BE2C (cell line): ENCODE measurements around the gene CXCR6.

Experiments
- DNase-seq: peaks from one replicate; pipeline ENCODE4 v3.0.0-alpha.2; 2020
- H3K27me3 ChIP-seq: fragments of 250-450 bp; sonication (Bioruptor Pico); 2 replicates; pipeline ENCODE4 v1.5.1; 2020; ENCODE audit warnings: mild to moderate bottlenecking
- H3K36me3 ChIP-seq: fragments of 250-450 bp; sonication (Bioruptor Pico); 2 replicates; pipeline ENCODE4 v1.5.1; 2020; ENCODE audit warnings: mild to moderate bottlenecking
- H3K4me1 ChIP-seq: fragments of 250-450 bp; sonication (Bioruptor Pico); 2 replicates; pipeline ENCODE4 v1.5.1; 2020
- H3K4me3 ChIP-seq: 2 replicates; pipeline ENCODE4 v1.5.1; 2011; ENCODE audit warnings: low read depth, low read length
- H3K9me3 ChIP-seq: fragments of 250-450 bp; sonication (Bioruptor Pico); 2 replicates; pipeline ENCODE4 v1.5.1; 2020
- TF ChIP-seq, protein P1 (sequence below): IDR thresholded peaks from 2 replicates; pipeline ENCODE4 v1.5.1; 2012; ENCODE audit warnings: mild to moderate bottlenecking, low read depth, low read length

CXCR6 gene

DNA sequence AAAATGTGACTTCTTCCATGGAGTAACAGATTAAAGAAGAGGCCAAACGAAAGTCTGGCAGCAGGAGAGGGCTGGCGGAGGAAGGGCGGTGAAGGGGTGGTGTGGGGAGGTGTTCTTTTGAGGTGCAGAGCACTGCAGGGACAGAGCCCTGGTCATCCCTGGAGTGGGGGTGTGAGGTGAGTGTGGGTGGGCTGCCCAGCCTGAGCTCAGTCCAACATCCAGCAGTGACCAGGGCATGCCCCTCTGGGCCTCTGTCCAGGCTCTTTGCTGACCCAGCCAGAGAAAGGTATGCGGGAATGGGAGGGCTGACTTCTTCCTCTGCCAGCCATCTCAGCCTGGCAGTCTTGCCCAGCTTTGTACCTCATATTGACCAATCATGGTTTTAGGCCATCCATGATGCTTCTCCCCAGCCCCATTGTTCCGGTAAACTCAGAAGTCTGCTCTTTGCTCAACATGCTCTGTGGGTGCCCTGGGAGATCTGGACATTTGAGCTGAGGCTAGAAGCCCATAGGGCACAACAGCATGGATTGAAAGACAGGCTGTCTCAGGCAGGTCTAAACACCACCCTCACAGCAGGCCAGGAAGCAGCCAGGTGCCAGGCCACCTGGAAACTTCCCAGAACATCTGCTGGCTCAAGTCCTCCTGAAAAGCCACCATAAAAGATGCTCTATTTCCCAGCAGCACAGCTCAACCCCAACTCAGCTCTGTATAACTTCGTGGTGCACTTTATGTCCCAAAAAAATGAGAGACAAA, 25.9 kb upstream of the CXCR6 start:
- Histone ChIP-seq H3K9me3 (no peaks in the 10 kb centered on the region), H3K4me1 (no peaks in the 10 kb centered on the region), H3K36me3 (no peaks in the 10 kb centered on the region), H3K27me3 (no peaks in the 10 kb centered on the region), H3K4me3 (no peak overlapping the region)
- no peak for DNase-seq
- TF ChIP-seq, protein P1, sequence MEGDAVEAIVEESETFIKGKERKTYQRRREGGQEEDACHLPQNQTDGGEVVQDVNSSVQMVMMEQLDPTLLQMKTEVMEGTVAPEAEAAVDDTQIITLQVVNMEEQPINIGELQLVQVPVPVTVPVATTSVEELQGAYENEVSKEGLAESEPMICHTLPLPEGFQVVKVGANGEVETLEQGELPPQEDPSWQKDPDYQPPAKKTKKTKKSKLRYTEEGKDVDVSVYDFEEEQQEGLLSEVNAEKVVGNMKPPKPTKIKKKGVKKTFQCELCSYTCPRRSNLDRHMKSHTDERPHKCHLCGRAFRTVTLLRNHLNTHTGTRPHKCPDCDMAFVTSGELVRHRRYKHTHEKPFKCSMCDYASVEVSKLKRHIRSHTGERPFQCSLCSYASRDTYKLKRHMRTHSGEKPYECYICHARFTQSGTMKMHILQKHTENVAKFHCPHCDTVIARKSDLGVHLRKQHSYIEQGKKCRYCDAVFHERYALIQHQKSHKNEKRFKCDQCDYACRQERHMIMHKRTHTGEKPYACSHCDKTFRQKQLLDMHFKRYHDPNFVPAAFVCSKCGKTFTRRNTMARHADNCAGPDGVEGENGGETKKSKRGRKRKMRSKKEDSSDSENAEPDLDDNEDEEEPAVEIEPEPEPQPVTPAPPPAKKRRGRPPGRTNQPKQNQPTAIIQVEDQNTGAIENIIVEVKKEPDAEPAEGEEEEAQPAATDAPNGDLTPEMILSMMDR, result no peak

DNA sequence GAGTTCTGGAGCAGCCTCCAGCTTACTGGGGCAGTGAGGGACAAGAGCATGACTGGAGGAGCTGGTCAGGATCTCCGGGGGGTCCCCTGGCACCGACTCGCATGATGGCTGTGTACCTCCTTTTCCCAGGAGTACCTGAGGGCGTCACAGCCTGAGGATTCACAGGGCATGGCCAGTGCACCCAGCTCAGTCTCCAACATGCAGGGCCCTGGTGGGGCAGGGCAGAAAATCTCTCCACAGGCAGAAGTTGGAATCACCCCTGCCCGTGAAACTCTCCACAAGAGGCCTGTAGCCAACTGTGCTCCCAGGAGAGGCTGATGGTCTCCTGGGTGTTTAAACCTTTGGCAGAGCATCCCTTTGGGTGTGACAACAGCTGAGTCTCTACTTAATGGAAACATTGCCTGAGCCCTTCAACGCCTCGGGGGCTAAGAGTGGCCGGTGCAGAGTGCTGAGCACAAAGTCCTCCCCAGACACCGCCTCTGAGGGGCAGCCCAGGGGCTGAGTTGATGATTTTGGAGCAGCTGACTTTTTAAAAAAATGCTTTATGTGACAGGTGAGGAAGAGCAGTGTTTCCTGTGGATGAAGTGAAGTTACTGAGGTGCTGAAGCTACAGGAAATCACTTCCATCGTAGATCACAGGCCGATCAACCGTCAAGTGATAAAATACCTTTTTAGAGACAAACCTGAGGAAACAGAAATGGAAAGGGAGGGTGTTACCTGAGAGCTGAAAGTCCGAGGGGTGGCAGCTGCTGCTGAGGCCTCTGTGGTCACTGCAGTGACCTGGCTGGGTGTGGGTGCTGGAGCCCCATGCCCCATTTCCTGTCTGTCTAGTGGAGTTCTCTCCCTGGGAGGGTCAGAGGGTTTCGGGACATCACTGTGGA, 21.9 kb upstream of the CXCR6 start:
- DNase-seq, result no peak
- no peaks in the 10 kb centered on the region for H3K27me3 ChIP-seq
- no peak overlapping the region for H3K4me3 ChIP-seq
- H3K4me1 ChIP-seq, result no peaks in the 10 kb centered on the region
- no peaks in the 10 kb centered on the region for H3K36me3 ChIP-seq
- no peaks in the 10 kb centered on the region for H3K9me3 ChIP-seq
- TF ChIP-seq, protein P1, result no peak

DNA sequence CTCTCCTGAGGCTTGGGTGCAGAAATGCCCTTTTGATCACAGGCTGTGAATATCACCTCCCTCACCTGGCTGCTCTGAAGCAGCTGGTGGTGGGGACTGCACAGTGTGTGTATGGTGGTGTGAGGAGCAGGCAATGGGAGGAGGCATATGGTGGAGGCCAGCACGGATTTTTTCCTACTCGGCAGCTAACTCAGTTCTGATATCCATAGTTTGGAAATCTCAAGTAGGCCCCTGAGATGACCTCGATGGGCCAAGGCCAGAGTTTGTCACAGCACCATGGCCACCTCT, 21.3 kb upstream of the CXCR6 start:
- H3K4me3 ChIP-seq, result no peak overlapping the region
- no peak for DNase-seq
- no peaks in the 10 kb centered on the region for H3K4me1 ChIP-seq
- TF ChIP-seq, protein P1, result no peak
- no peaks in the 10 kb centered on the region for H3K36me3 ChIP-seq
- no peaks in the 10 kb centered on the region for H3K27me3 ChIP-seq
- H3K9me3 ChIP-seq, result no peaks in the 10 kb centered on the region

DNA sequence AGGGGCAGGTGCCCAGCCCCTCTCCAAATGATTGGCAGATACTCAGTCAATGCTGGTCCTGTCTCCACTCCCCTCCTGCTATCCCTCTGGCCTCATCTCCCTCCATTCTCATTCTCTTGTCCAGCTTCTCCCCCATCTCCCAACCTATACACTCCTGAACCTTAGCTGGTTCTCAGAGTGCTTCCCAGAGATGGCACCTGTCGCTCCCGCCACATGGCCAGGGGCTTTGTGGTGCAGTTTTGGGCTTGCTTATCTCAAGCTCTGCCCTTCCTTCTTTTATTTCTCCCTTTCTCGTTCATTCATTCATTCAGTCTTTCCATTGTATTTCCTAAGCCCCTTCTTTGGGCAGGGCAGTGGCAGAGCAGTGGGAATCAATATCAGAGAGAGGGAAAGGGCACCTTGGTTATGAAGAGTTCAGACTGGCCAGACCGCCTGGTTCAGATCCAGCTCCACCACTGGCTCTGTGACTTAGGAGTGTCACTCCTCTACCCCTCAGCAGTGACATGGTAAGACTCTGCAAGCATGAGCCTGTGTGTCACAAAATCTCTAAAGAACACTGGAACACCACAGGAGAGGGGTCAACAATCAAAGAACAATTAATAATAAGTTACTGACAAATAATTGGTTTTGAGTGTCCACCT, 20.2 kb upstream of the CXCR6 start:
- DNase-seq, result no peak
- H3K36me3 ChIP-seq, result no peaks in the 10 kb centered on the region
- H3K27me3 ChIP-seq, result no peaks in the 10 kb centered on the region
- H3K4me1 ChIP-seq, result no peaks in the 10 kb centered on the region
- TF ChIP-seq, protein P1, result no peak
- no peaks in the 10 kb centered on the region for H3K9me3 ChIP-seq
- H3K4me3 ChIP-seq, result no peak overlapping the region

DNA sequence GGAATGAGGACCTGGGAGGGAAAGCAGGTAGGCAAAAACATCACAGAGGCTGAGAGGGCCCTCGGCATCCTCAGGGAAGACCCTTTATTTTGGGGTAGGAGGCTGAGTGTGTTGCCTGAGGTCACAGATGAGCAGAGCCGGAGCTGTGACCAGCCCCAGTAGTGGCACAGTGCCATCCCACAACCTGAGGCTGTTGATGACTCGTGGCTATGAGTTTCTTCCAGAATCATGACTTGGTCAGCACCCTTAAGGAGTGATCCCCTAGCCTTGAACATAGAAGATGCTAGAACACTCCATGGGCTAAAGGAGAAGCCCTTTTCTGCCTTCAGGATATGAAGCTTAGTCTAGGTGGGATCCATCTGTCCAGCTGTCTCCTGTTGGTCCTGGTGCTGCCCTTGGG, 19.5 kb upstream of the CXCR6 start:
- TF ChIP-seq, protein P1, result no peak
- Histone ChIP-seq H3K4me3 (no peak overlapping the region), H3K36me3 (no peaks in the 10 kb centered on the region), H3K27me3 (no peaks in the 10 kb centered on the region), H3K9me3 (no peaks in the 10 kb centered on the region), H3K4me1 (no peaks in the 10 kb centered on the region)
- DNase-seq, result no peak
